Epithelial cell of proximal tubule (primary cell): ENCODE results near the gene ITIH2. TPM values are rescaled to one million over a fixed set of nuclear protein-coding genes. Genes with fewer than 3 reads are reported as not detected.
A peak's percentile ranks its signal among the peaks of the same experiment; 100 is the strongest.
"Not testable (repeated sequence)": the region's sequence is repeated elsewhere in the genome, so short reads cannot be mapped to it uniquely, and the experiment has no call there.

Source experiments
- DNase-seq: peaks from one replicate; pipeline ENCODE4 v3.0.0-alpha.2; 2011; ENCODE audit warnings: low read depth
- H3K4me3 ChIP-seq: 2 replicates; pipeline ENCODE4 v1.5.1; 2011; ENCODE audit warnings: low read depth, mild to moderate bottlenecking, low read length
- CTCF ChIP-seq: conservative IDR thresholded peaks from 2 replicates; pipeline ENCODE4 v1.5.1; 2012; ENCODE audit warnings: low read depth, mild to moderate bottlenecking, low read length
- total RNA-seq: library from RNA; depleted of rRNA; stranded (reverse); fragments of >200 nt; gene quantifications from 2 replicates; pipeline ENCODE4 v1.2.3, GENCODE V29; 2015

ITIH2 gene
- total RNA-seq, 1 donor from 2014 or later, result not detected

- no peak for DNase-seq
- TF ChIP-seq CTCF, result no peak
- no peak overlapping the region for H3K4me3 ChIP-seq
Observed at GRCh38 chr10:7686351-7687171, 16.6 kb upstream of the ITIH2 start.

GRCh38 chr10:7687228-7687907, 15.7 kb upstream of the ITIH2 start:
- TF ChIP-seq CTCF, result peak; percentile 98
- H3K4me3 ChIP-seq, result no peak overlapping the region
- DNase-seq, result no peak

GRCh38 chr10:7689591-7689990, 13.5 kb upstream of the ITIH2 start:
- no peak for TF ChIP-seq CTCF
- no peak overlapping the region for H3K4me3 ChIP-seq
- DNase-seq, result no peak

GRCh38 chr10:7690885-7691597, 12.1 kb upstream of the ITIH2 start:
- not testable (repeated sequence) for H3K4me3 ChIP-seq, DNase-seq

- not testable (repeated sequence) for H3K4me3 ChIP-seq
Observed at GRCh38 chr10:7692368-7692767, 10.7 kb upstream of the ITIH2 start.

GRCh38 chr10:7693194-7693593, 9.9 kb upstream of the ITIH2 start:
- H3K4me3 ChIP-seq, DNase-seq: not testable (repeated sequence)

More at GRCh38 chr10:7692368-7692767, 10.7 kb upstream of the ITIH2 start:
- not testable (repeated sequence) for DNase-seq

GRCh38 chr10:7696545-7696944, 6.6 kb upstream of the ITIH2 start:
- no peak overlapping the region for H3K4me3 ChIP-seq
- peak; percentile 98 for DNase-seq
- TF ChIP-seq CTCF, result no peak

GRCh38 chr10:7697426-7697825, 5.7 kb upstream of the ITIH2 start:
- no peak overlapping the region for H3K4me3 ChIP-seq
- DNase-seq, result no peak
- no peak for TF ChIP-seq CTCF
